ENCODE data around the gene KYNU. TPM values are rescaled to one million over a fixed set of nuclear protein-coding genes. Genes with fewer than 3 reads are reported as not detected.

Gene KYNU
- total RNA-seq, 1 experiment from 2014 or later: 78.7 TPM

DNA sequence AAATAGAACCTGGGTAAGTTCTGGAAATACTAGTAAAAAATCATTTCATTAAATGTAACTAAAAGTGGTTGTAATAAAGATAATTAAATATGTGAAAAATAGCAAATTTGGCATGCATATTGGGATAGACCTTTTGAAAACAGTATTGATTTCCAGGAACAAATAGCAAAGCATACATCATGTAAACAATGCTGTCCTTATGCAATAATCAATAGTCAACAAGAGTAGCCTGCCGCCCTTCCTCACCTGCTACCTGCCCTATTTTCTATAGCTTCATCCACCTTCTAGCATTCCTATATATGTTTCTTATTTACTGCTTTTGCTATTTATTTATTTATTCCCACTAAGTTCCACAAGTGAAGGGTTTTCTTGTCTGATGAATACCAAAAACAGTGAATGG, 35.1 kb upstream of the KYNU start:
- TF ChIP-seq, protein P1, sequence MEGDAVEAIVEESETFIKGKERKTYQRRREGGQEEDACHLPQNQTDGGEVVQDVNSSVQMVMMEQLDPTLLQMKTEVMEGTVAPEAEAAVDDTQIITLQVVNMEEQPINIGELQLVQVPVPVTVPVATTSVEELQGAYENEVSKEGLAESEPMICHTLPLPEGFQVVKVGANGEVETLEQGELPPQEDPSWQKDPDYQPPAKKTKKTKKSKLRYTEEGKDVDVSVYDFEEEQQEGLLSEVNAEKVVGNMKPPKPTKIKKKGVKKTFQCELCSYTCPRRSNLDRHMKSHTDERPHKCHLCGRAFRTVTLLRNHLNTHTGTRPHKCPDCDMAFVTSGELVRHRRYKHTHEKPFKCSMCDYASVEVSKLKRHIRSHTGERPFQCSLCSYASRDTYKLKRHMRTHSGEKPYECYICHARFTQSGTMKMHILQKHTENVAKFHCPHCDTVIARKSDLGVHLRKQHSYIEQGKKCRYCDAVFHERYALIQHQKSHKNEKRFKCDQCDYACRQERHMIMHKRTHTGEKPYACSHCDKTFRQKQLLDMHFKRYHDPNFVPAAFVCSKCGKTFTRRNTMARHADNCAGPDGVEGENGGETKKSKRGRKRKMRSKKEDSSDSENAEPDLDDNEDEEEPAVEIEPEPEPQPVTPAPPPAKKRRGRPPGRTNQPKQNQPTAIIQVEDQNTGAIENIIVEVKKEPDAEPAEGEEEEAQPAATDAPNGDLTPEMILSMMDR (IDR thresholded peaks at IDR 0.05; ENCODE audit: unreplicated experiment): no peak
- no peaks in the 10 kb centered on the region for H3K9me3 Mint-ChIP-seq (ENCODE audit: low read depth, unreplicated experiment)
- H3K27ac Mint-ChIP-seq (ENCODE audit: unreplicated experiment): no peak overlapping the region
- no peak overlapping the region for H3K4me3 Mint-ChIP-seq (ENCODE audit: low read depth, unreplicated experiment)
- BruUV-seq (replicated peaks): no TSS peak
- CTCF ChIA-PET: no interaction called here
- peaks cover 4% of the 10 kb centered on the region for H3K4me1 Mint-ChIP-seq (ENCODE audit: low read depth, unreplicated experiment)
- DNase-seq: no peak
- intact Hi-C loops (cut with micrococcal nuclease; ENCODE audit: unreplicated experiment): no loop called here
- no peaks in the 10 kb centered on the region for H3K36me3 Mint-ChIP-seq (ENCODE audit: insufficient read depth, unreplicated experiment)
- no peaks in the 10 kb centered on the region for H3K27me3 Mint-ChIP-seq (ENCODE audit: unreplicated experiment)

DNA sequence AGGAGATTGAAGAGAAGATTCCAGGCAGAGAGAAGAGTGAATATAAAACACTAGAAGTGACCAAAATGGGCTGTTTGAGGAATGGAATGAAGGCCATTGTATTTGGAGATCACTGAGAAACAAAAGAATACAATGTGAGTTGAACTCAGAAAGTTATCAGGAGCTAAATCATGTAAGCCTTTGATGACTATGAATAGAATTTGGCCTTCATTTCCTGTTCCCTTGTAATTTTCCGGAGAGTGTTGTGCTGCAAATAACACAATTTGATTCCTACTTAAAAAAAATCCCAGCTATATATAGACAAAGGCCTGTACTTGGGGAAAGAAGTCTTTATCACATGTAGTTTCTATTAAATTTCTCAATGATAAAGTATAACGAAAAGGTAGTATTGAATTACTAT, 33.7 kb upstream of the KYNU start:
- no TSS peak for BruUV-seq (replicated peaks)
- H3K4me3 Mint-ChIP-seq (ENCODE audit: low read depth, unreplicated experiment): no peak overlapping the region
- H3K27me3 Mint-ChIP-seq (ENCODE audit: unreplicated experiment): no peaks in the 10 kb centered on the region
- no peak for DNase-seq
- H3K9me3 Mint-ChIP-seq (ENCODE audit: low read depth, unreplicated experiment): no peaks in the 10 kb centered on the region
- TF ChIP-seq, protein P1 (IDR thresholded peaks at IDR 0.05; ENCODE audit: unreplicated experiment): no peak
- CTCF ChIA-PET: interaction anchor here (0.8 kb wide), 1 partner anchor 17 kb away, joined by 3 read pairs; no protein-coding TSS in a partner anchor
- H3K27ac Mint-ChIP-seq (ENCODE audit: unreplicated experiment): no peak overlapping the region
- peaks cover 5% of the 10 kb centered on the region for H3K4me1 Mint-ChIP-seq (ENCODE audit: low read depth, unreplicated experiment)
- H3K36me3 Mint-ChIP-seq (ENCODE audit: insufficient read depth, unreplicated experiment): no peaks in the 10 kb centered on the region
- intact Hi-C loops (cut with micrococcal nuclease; ENCODE audit: unreplicated experiment): no loop called here

DNA sequence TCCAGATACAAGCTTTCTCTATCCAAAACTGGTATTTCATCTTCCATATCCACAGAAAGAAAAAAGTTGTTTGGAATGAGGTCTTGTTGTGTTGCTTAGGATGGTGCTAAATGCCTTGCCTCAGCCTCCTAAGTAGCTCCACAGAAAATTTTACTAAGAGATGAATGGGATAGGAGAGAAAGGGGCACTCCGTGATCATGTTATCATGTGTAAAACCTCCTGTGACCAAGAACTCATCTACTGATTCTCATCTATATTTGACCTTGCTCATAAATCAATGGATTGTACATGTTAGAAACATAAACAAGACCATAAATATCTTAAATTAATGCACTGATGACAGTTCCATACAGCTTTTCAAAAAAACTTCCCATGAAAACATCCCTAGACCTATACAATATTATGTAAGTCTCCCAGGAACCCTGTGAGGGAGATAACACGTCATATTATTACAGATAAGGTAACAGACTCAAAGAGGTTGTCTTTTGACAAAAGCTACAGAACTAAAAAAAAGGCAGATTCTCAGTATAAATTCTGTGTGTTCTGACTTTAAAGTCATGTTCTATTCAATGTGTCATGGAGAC, 29.3 kb upstream of the KYNU start:
- no TSS peak for BruUV-seq (replicated peaks)
- peaks cover 30% of the 10 kb centered on the region for H3K4me1 Mint-ChIP-seq (ENCODE audit: low read depth, unreplicated experiment)
- H3K9me3 Mint-ChIP-seq (ENCODE audit: low read depth, unreplicated experiment): no peaks in the 10 kb centered on the region
- H3K27me3 Mint-ChIP-seq (ENCODE audit: unreplicated experiment): no peaks in the 10 kb centered on the region
- no peak overlapping the region for H3K27ac Mint-ChIP-seq (ENCODE audit: unreplicated experiment)
- intact Hi-C loops (cut with micrococcal nuclease; ENCODE audit: unreplicated experiment): no loop called here
- no peak overlapping the region for H3K4me3 Mint-ChIP-seq (ENCODE audit: low read depth, unreplicated experiment)
- no peak for DNase-seq
- H3K36me3 Mint-ChIP-seq (ENCODE audit: insufficient read depth, unreplicated experiment): no peaks in the 10 kb centered on the region
- CTCF ChIA-PET: no interaction called here
- TF ChIP-seq, protein P1 (IDR thresholded peaks at IDR 0.05; ENCODE audit: unreplicated experiment): no peak

DNA sequence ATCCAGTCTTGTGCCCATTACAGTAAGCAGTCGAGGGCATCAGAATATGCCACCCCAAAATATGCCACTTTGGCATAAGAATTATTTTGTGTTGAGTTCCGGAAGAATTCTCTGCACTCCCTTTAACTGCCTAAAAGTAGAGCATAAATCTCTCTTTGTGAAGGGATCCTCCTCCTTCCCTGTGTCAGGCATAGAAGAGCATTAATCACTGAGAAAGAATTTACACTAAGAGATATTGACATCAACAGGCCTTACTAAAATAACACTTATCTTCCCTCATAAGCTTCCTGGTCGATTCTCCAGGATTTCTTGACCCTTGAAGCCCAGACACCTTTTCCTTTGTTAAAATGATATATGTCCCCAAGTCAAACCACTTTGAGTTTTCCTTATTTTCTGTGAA, 27.6 kb upstream of the KYNU start:
- no peak for DNase-seq
- H3K27me3 Mint-ChIP-seq (ENCODE audit: unreplicated experiment): no peaks in the 10 kb centered on the region

More for the DNA sequence above, 27.6 kb upstream of the KYNU start:
- CTCF ChIA-PET: no interaction called here
- TF ChIP-seq, protein P1 (IDR thresholded peaks at IDR 0.05; ENCODE audit: unreplicated experiment): no peak
- Mint-ChIP-seq H3K9me3 (ENCODE audit: low read depth, unreplicated experiment) (no peaks in the 10 kb centered on the region), H3K4me3 (ENCODE audit: low read depth, unreplicated experiment) (no peak overlapping the region), H3K36me3 (ENCODE audit: insufficient read depth, unreplicated experiment) (no peaks in the 10 kb centered on the region), H3K4me1 (ENCODE audit: low read depth, unreplicated experiment) (peaks cover 30% of the 10 kb centered on the region), H3K27ac (ENCODE audit: unreplicated experiment) (no peak overlapping the region)
- BruUV-seq (replicated peaks): no TSS peak
- intact Hi-C loops (cut with micrococcal nuclease; ENCODE audit: unreplicated experiment): no loop called here
